Glutamatergic neuron (in vitro differentiated cells): ENCODE data around the gene GRIP2. TPM values are rescaled to one million over a fixed set of nuclear protein-coding genes. Genes with fewer than 3 reads are reported as not detected.

Experiments
- DNase-seq: peaks from one replicate; pipeline ENCODE4 v3.0.0; 2022
- H3K27ac Mint-ChIP-seq: one replicate; pipeline ENCODE4 v1.8.0; 2020; ENCODE audit warnings: mild to moderate bottlenecking, mixed read lengths, inconsistent platforms; ENCODE audit not compliant: unreplicated experiment
- H3K27me3 Mint-ChIP-seq: one replicate; pipeline ENCODE4 v1.8.0; 2020; ENCODE audit warnings: mild to moderate bottlenecking, moderate library complexity, mixed read lengths, inconsistent platforms; ENCODE audit not compliant: unreplicated experiment
- H3K36me3 Mint-ChIP-seq: one replicate; pipeline ENCODE4 v1.8.0; 2020; ENCODE audit warnings: mild to moderate bottlenecking, mixed read lengths, inconsistent platforms; ENCODE audit not compliant: unreplicated experiment
- H3K4me1 Mint-ChIP-seq: one replicate; pipeline ENCODE4 v1.8.0; 2020; ENCODE audit warnings: mild to moderate bottlenecking, low read depth, mixed read lengths, inconsistent platforms; ENCODE audit not compliant: unreplicated experiment
- H3K4me3 Mint-ChIP-seq: one replicate; pipeline ENCODE4 v1.8.0; 2020; ENCODE audit warnings: mild to moderate bottlenecking, mixed read lengths, inconsistent platforms; ENCODE audit not compliant: unreplicated experiment
- H3K9me3 Mint-ChIP-seq: one replicate; pipeline ENCODE4 v1.8.0; 2020; ENCODE audit warnings: mild to moderate bottlenecking, moderate library complexity, mixed read lengths, inconsistent platforms; ENCODE audit not compliant: unreplicated experiment
- total RNA-seq: library from RNA; stranded (reverse); fragmentation: NEBNext Ultra II Directional; extraction: Animal tissue kit (Norgen Biotek cat#: 25700); gene quantifications from one replicate; pipeline ENCODE4 v1.2.1, GENCODE V29; 2021; ENCODE audit not compliant: unreplicated experiment
- TF ChIP-seq, protein P1 (sequence below): fragments of 200-600 bp; sonication (generic); IDR thresholded peaks from one replicate; pipeline ENCODE4 v1.5.0; 2021; ENCODE audit not compliant: partially characterized antibody, unreplicated experiment

The GRIP2 gene
- total RNA-seq, 1 donor from 2014 or later, result 0.34 TPM

DNA sequence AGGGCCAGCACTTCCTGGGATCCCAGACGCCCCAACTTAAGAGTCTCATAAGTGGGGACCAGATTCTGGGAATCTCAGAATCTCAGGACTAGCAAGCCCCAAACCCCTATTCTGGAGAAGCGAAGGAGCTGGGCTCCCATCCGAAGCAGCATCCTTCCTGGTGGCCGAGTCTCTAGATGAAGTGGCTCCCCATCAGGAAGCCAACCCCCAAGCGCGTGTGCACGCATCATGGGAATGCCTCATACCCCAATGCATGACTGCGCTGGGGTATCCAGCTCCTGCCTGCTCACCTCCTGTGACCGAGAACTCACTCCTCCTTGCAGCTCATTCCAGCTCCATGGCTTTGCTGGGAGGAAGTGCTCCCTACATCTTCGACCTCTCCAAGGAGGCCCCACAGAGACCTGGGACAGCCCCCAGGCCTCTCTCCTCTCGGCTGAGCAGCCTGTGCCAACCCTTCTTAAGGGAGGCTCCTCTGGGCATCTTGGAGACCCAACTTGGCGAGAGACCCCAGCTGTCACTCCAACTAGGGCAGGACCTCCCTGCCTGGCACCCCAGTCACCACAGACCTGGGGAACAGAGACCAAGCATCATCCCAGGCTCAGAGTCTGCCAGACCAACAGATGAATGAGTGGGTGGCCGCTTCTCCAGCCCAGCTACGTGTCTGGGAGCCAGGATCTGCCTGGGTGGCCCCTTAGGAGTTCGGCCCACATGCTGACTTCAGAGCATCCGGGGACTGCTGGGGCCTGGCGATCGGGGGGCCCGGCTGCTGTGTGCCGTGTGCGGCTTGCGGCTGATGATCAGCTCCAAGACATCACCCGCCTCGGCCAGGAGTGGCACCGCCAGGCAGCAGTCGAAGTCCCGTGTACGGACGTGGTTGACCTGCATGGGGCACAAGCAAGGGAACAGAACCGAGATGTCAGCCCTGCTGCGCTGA, 46.9 kb downstream of the GRIP2 start:
- peak; percentile 13 for DNase-seq
- Mint-ChIP-seq H3K27ac (no peak overlapping the region), H3K4me3 (no peak overlapping the region), H3K36me3 (no peaks in the 10 kb centered on the region), H3K27me3 (peaks cover 2% of the 10 kb centered on the region), H3K4me1 (no peaks in the 10 kb centered on the region), H3K9me3 (no peaks in the 10 kb centered on the region)
- TF ChIP-seq, protein P1, sequence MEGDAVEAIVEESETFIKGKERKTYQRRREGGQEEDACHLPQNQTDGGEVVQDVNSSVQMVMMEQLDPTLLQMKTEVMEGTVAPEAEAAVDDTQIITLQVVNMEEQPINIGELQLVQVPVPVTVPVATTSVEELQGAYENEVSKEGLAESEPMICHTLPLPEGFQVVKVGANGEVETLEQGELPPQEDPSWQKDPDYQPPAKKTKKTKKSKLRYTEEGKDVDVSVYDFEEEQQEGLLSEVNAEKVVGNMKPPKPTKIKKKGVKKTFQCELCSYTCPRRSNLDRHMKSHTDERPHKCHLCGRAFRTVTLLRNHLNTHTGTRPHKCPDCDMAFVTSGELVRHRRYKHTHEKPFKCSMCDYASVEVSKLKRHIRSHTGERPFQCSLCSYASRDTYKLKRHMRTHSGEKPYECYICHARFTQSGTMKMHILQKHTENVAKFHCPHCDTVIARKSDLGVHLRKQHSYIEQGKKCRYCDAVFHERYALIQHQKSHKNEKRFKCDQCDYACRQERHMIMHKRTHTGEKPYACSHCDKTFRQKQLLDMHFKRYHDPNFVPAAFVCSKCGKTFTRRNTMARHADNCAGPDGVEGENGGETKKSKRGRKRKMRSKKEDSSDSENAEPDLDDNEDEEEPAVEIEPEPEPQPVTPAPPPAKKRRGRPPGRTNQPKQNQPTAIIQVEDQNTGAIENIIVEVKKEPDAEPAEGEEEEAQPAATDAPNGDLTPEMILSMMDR, result no peak

DNA sequence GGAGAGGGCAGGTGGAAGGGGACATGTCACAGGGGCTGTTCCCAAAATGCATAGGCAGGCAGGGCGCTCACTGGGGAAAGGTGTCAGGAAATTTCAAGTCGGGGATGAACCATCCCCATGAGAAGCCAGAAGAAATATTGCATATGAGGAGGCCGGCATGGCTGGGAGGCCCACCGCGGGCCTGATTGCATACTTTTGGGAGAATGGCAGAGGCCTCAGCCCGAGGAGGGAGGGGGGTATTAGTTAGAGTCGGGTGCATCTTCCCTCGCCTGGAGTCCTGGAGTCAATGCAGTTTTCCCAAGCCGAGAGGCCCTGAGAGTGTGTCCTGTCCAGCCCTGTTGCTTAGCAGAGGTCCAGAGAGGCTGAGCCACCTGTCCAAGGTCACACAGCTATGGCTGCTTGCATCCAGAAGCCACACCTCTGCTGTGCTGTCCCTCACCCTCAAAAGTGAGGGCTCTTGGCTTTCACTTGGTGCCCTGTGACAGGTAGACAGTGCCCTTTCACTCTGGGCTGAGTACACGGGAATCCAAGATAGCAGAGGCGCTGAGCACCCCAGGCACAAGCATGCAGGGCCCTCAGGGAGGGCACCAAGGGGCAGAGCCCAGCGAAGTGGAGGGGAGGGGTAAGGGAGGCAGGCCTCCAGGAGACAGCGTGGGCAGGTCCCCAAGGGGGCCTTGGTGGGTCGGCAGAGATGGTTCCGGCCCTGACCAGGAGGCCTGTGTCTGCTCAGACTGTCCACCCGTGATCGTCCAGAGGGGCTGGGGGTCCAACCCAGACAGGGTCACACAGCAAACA, 48.5 kb downstream of the GRIP2 start:
- no peaks in the 10 kb centered on the region for H3K4me1 Mint-ChIP-seq
- H3K27me3 Mint-ChIP-seq, result peaks cover 2% of the 10 kb centered on the region
- no peaks in the 10 kb centered on the region for H3K9me3 Mint-ChIP-seq
- TF ChIP-seq, protein P1, result no peak
- no peak overlapping the region for H3K27ac Mint-ChIP-seq
- H3K4me3 Mint-ChIP-seq, result no peak overlapping the region
- no peaks in the 10 kb centered on the region for H3K36me3 Mint-ChIP-seq
- peak; percentile 10 for DNase-seq

DNA sequence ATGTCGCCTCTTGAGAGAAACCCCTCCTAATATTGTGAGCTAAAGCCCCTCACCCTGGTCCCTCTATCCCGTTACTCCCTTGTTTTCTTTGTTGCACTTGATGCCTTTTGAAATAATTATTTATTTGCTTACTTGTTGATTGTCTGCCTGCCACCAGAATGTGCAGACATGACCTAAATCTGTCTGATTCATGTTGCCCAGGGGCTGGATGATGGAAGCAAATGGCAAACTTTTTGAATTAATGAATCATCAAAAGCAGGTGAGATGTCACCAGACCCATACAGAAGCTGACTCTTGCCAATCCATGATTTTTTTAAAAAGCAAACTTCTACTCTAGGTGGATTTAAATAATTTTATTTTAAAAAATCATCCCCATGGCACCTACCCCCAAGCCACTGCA, 49.3 kb downstream of the GRIP2 start:
- DNase-seq, result no peak
- Mint-ChIP-seq H3K27ac (no peak overlapping the region), H3K27me3 (peaks cover 2% of the 10 kb centered on the region), H3K4me3 (no peak overlapping the region), H3K9me3 (no peaks in the 10 kb centered on the region), H3K36me3 (no peaks in the 10 kb centered on the region), H3K4me1 (no peaks in the 10 kb centered on the region)
- TF ChIP-seq, protein P1, result no peak

DNA sequence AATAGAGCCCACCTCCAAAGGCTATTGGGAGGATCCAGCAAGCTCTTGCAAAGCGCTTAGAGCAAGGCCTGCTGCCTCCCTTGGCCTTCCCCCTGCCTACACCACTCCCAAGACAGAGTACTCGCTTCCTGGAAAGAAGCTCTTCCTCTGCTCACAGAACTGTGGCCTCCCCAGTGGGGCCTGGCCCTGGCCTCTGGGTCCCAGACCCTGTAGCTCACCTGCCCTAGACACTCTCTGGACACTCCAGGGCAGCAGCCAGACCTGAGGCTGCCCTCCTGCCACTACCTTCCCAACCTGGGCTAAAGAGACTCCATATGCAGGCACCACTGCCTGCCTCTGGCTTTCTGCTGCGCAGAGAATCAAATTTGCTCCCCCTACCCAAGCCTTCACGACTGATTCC, 49.9 kb downstream of the GRIP2 start:
- Mint-ChIP-seq H3K4me1 (no peaks in the 10 kb centered on the region), H3K27me3 (peaks cover 2% of the 10 kb centered on the region), H3K9me3 (no peaks in the 10 kb centered on the region), H3K27ac (no peak overlapping the region), H3K4me3 (no peak overlapping the region), H3K36me3 (no peaks in the 10 kb centered on the region)
- TF ChIP-seq, protein P1, result no peak
- no peak for DNase-seq
